Lung (tissue), 12 donors: Measurements from ENCODE around the gene ABCA4. TPM values are rescaled to one million over a fixed set of nuclear protein-coding genes. Genes with fewer than 3 reads are reported as not detected.
"Not testable (repeated sequence)": the region's sequence is repeated elsewhere in the genome, so short reads cannot be mapped to it uniquely, and the experiment has no call there.

Experiments used
- ATAC-seq: fragments of 200-7000 bp; cut with Tn5 transposase; one replicate; pipeline ENCODE4 v1.9.1; 2020; ENCODE audit warnings: moderate number of reproducible peaks; ENCODE audit not compliant: insufficient read depth, low FRiP score
- DNase-seq, 3 donors: peaks; one replicate each; pipeline ENCODE4 v3.0.0-alpha.2; 2013 to 2017
- H3K27ac ChIP-seq, 2 donors: one replicate each; pipeline ENCODE4 v1.5.1; 2013; ENCODE audit warnings: mild to moderate bottlenecking in 2 of 2, moderate library complexity in 2 of 2, control low read depth in 1 of 2, inconsistent platforms in 1 of 2, low read depth in 1 of 2, low read length in 1 of 2
- H3K27me3 ChIP-seq, 3 donors: one replicate each; pipeline ENCODE4 v1.5.1; 2013; ENCODE audit warnings: low read length in 2 of 3; ENCODE audit not compliant: control insufficient read depth in 3 of 3, insufficient read depth in 3 of 3
- H3K36me3 ChIP-seq, 4 donors: one replicate each; pipeline ENCODE4 v1.5.1; 2013; ENCODE audit warnings: low read length in 4 of 4, mild to moderate bottlenecking in 1 of 4, moderate library complexity in 1 of 4; ENCODE audit not compliant: control insufficient read depth in 4 of 4, insufficient read depth in 4 of 4
- H3K4me1 ChIP-seq, 5 donors: one replicate each; pipeline ENCODE4 v1.5.1; 2013; ENCODE audit warnings: low read length in 5 of 5, mild to moderate bottlenecking in 2 of 5, moderate library complexity in 1 of 5; ENCODE audit not compliant: control insufficient read depth in 5 of 5, insufficient read depth in 5 of 5
- H3K4me3 ChIP-seq: one replicate; pipeline ENCODE4 v1.5.1; 2013; ENCODE audit warnings: mild to moderate bottlenecking, control low read depth, moderate library complexity
- H3K9ac ChIP-seq, 2 donors: one replicate each; pipeline ENCODE4 v1.5.1; 2013; ENCODE audit warnings: low read length in 2 of 2, control low read depth in 1 of 2; ENCODE audit not compliant: insufficient read depth in 1 of 2
- H3K9me3 ChIP-seq, 4 donors: one replicate each; pipeline ENCODE4 v1.5.1; 2013; ENCODE audit warnings: low read length in 3 of 4, mild to moderate bottlenecking in 1 of 4, moderate library complexity in 1 of 4; ENCODE audit not compliant: control insufficient read depth in 4 of 4, insufficient read depth in 3 of 4
- CTCF ChIP-seq: IDR thresholded peaks from 2 replicates; pipeline ENCODE4 v1.5.1; 2012; ENCODE audit warnings: mild to moderate bottlenecking; ENCODE audit errors: control extremely low read depth, extremely low read depth
- WGBS, 2 donors: extraction: QIAGEN DNeasy Blood & Tissue Kit; methylation state at CpG; one replicate each; pipeline ENCODE4 v1.1.7; 2013; 5-methylcytosine and 5-hydroxymethylcytosine counted together
- polyA plus RNA-seq, 2 donors: library from polyadenylated mRNA; stranded (reverse); fragments of 200-250 nt; gene quantifications; one replicate each; pipeline ENCODE4 v1.2.1, GENCODE V29; 2013
- total RNA-seq, 2 donors: library from RNA; depleted of rRNA in 1 of 2; stranded (reverse); fragments of >200 nt in 1 of 2; gene quantifications; one replicate each; pipeline ENCODE4 v1.2.1, GENCODE V29; 2014 to 2021
- donor health status: control.
- donor health status: control.
- donor health status: Bipolar disorder and iron deficiency.
- donor health status: healthy.
- donor health status: DM: yes; HTN: yes; CAD: no.

ABCA4 gene
- total and polyA plus RNA-seq, 4 donors, result 0.21 to 1.0 (median 0.67) TPM

GRCh38 chr1:93959413-93959812 is 161.5 kb downstream of the ABCA4 start:
- DNase-seq (no peak), ATAC-seq (no peak)
- WGBS, 2 donors, result 70 to 74% methylated on average over 5 of the region's 5 CpGs
- no peak for TF ChIP-seq CTCF
- H3K27ac ChIP-seq, result no peak overlapping the region
- no peaks in the 10 kb centered on the region for H3K4me1 ChIP-seq
- no peak overlapping the region for H3K9ac ChIP-seq
- no peaks in the 10 kb centered on the region for H3K27me3 ChIP-seq
- peaks cover 0 to 9% (median 6%) of the 10 kb centered on the region in 4 donors for H3K9me3 ChIP-seq
- no peak overlapping the region for H3K4me3 ChIP-seq
- H3K36me3 ChIP-seq, result no peaks in the 10 kb centered on the region

GRCh38 chr1:93958726-93959100 is 162.2 kb downstream of the ABCA4 start:
- H3K4me1 ChIP-seq, result no peaks in the 10 kb centered on the region
- no peak overlapping the region for H3K9ac ChIP-seq
- H3K4me3 ChIP-seq, result no peak overlapping the region
- H3K36me3 ChIP-seq, result no peaks in the 10 kb centered on the region
- no peak overlapping the region for H3K27ac ChIP-seq
- H3K9me3 ChIP-seq, result peaks cover 0 to 12% (median 6%) of the 10 kb centered on the region in 4 donors
- DNase-seq (no peak), ATAC-seq (no peak)
- H3K27me3 ChIP-seq, result no peaks in the 10 kb centered on the region
- 17 to 45% methylated on average over 1 of the region's 1 CpG for WGBS, 2 donors
- TF ChIP-seq CTCF, result no peak

GRCh38 chr1:93958032-93958725 is 162.8 kb downstream of the ABCA4 start:
- TF ChIP-seq CTCF, result no peak
- H3K4me3 ChIP-seq, result no peak overlapping the region
- 67 to 78% methylated on average over 1 of the region's 1 CpG for WGBS, 2 donors
- H3K27me3 ChIP-seq, result no peaks in the 10 kb centered on the region
- no peaks in the 10 kb centered on the region for H3K36me3 ChIP-seq
- no peak overlapping the region for H3K27ac ChIP-seq
- no peak overlapping the region for H3K9ac ChIP-seq
- peaks cover 0 to 12% (median 6%) of the 10 kb centered on the region in 4 donors for H3K9me3 ChIP-seq
- no peaks in the 10 kb centered on the region for H3K4me1 ChIP-seq
- DNase-seq, result no peak
- ATAC-seq, result no peak

- Histone ChIP-seq H3K9me3 (peaks cover 0 to 12% (median 6%) of the 10 kb centered on the region in 4 donors), H3K4me1 (no peaks in the 10 kb centered on the region), H3K4me3 (no peak overlapping the region), H3K9ac (no peak overlapping the region), H3K36me3 (no peaks in the 10 kb centered on the region), H3K27me3 (no peaks in the 10 kb centered on the region), H3K27ac (no peak overlapping the region)
- TF ChIP-seq CTCF, result no peak
- DNase-seq, result no peak
- 63 to 81% methylated on average over 1 of the region's 1 CpG for WGBS, 2 donors
- no peak for ATAC-seq
These were observed 165.2 kb downstream of the ABCA4 start for GRCh38 chr1:93955765-93956164.

- H3K4me1 ChIP-seq, H3K27me3 ChIP-seq, H3K9ac ChIP-seq, H3K4me3 ChIP-seq, H3K27ac ChIP-seq, H3K9me3 ChIP-seq, DNase-seq, ATAC-seq, H3K36me3 ChIP-seq: not testable (repeated sequence)
- 86 to 87% methylated on average over 2 of the region's 2 CpGs for WGBS, 2 donors
These were observed 173.8 kb downstream of the ABCA4 start for GRCh38 chr1:93947002-93947686.
